GM21367 (cell line): Measurements from ENCODE around the gene NUDT12.

Experiments used
- ATAC-seq: cut with Tn5 transposase; IDR thresholded peaks from one replicate; pipeline ENCODE4 v1.9.1; 2021; ENCODE audit not compliant: unreplicated experiment

NUDT12 gene

DNA sequence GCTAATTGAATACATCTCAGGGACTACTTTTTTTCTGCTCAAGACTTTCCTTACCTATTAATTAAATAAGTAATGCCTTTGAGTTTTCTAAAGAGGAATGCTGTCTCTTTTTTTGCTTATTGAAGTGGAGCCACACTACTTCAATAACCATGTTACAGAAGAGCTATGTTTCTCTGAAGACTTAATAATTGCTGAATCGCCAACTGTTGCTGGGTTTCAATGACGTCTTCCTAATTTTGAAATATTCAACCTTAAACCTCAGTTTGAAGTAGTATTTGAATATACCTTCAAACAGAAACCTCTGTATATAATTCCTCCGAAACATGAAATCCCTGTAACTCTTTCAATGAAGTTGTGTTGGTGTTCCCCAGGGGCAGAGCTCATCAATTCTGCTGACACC, 21.0 kb downstream of the NUDT12 start:
- no peak for ATAC-seq

DNA sequence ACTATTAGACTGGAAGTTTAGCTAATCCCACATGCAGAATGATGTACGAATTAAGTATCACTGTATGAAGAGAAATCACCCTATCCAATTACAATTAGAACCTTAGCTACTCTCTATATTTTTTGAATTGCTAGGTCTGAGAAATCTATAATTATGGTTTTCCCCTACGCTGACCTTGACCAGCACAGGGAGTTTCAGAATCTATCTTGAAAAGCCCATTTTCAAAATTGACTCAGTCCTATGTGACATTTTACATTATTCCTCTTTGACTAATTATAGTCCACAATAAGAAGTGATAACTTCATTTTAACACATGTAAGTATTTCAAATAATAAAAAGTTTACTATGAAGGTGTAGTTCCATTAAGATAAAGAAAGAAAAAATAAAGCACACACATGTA, 21.5 kb downstream of the NUDT12 start:
- no peak for ATAC-seq

DNA sequence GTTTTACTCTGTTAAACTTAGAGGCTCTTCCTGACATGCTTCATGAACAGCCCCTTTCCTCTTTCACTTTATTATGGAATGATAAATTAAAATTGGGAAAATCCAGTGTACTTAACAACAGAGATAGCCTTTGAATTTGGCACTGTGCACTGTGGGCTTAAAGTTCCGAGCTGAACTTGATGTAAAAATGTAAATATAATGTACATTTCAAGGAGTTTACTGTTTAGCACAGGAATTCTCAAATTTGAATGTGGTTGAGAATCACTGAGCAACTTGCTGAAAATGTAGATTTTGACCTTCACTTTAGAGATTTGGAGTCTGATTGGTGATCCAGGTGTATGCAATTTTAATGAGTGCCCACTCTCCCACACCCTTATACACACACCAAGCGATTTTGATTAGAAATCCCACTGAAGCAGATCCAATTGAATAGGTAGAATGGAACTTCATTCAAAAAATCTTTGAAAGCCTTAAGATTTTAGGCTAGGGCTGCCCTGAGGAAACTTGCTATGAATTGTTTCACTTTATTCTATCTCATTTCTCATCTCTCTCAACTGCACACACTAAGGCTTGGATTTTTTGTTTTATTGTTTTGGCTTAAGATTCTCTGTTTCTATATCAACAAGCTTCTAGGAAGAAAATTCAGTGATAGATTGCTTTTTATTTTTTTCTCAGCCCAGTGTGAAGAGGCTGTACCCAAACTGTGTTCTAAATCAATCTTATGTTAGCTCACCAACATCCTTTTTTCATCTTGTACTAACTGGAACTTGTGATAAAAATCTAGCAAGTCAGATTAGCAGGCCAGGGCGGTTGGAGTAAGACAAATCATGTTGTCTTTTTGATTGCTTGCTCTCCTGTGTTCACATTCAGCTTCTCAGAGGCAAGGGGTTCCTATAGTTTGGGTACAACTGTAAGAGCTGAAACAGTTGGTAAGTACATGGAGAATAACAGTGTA, 22.9 kb downstream of the NUDT12 start:
- no peak for ATAC-seq

DNA sequence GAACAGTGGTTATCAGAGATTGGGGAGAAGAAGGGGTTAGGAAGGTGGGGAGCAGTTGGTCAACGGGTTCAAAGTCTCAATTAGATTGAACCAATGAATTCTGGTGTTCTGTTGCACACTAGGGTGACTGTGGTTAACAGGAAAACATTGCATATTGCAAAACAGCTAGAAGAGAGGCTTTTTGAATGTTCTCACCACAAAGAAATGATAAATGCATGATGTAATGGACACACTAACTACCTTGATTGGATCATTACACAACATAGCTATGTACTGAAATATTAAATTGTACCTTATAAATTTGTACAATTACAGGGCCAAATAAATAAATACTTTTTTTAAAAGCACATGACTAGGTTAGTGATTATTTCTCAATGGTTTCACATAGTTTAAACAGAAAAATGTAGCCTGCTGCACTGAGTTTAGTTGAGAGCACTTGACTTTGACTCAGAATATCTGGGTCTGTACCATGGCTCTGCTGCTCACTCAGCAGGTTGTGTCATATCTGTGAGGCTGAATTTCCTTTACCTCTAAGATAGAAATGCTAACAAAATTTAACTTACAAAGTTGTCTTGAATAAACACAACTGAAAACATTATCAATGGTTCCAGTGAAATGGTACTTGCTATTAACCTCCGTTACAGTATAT, 30.4 kb downstream of the NUDT12 start:
- ATAC-seq: no peak

DNA sequence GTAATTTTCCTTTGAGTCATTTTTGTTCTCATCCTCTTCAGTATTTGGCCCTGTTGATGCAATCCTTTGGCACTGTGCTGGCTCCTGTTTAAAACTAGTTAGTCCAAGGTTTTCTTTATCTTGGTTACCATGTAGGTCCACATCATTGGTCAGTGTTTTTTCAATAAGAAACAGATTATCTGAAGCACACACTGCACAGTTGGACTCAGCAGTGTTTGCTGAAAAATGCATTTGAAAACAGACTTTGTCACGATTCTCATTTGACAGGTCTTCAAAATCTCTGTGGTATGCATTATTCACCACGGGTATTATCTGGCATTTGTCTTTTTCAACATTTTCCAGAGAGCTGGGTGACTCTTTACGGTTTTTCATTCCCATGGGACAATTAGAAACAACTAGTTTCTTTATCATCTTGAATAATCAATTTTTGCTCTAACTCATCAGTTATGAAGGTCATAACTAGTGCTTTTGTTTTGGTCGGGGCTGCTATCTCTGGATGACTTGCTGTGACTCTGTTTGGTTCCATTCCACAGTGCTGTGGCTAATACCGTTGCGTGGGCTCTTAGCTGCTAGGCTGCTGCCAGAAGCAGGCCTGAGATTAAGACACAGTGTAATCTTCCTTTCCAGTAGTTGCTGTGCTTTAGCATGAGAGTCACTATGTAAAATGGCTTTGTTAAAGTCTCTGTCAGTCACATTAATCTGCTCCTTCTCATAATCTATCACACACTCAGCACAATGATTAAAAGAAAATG, 36.2 kb downstream of the NUDT12 start:
- ATAC-seq: no peak

DNA sequence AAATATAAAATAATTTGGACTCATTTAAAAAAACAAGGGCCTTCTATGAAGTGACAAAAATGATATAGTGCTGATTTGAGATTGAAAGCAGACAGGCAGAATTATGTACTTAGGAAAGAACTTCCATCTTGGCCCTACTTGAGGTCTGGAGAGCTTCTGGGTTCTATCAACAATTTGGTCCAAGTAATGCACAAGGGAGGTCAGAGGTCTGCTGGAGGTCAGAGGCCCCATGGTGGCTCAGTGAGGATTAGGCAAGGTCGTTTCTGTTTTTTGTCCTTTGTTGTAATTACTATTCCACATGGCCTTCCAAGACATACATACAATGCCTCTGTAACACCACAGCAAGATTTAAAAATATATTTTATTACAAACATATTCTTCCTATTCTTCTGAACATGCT, 37.2 kb downstream of the NUDT12 start:
- ATAC-seq: no peak

DNA sequence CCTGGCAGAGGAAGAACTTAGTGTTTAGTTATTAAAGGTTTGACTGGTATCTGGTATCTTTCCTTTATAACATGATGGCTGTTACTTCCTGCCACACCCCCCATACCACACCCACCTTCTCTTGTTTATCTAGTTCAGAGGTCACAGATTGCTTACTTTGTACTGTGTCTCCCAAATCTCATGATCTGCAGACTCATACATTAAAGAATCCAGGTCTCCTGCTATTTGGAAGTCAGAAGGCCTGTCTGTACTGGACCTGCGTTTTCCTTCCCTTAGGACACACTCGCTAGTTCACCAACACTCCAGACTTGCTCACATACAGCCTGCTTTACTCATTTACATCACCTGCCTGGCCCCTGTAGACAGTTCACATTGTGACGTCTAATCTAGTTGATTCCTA, 39.3 kb downstream of the NUDT12 start:
- no peak for ATAC-seq

DNA sequence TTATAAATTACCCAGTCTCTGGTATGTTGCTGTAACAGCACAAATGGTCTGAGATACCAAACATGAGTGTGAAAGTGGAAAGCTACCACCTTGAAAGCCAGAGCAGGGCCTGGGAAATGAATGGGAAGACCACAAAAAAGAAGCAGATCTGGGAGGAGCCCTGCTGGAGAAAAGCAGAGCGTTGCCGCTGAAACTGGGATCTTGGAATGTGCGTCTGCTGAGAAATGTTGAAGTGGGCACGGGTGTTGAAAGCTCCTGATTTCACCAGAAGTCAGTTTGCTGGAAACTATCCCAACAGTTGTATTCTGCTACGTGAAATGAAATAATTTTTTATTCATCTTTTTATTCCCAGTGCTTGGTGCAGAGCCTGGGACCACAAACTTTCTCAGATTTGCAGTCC, 40.0 kb downstream of the NUDT12 start:
- no peak for ATAC-seq

DNA sequence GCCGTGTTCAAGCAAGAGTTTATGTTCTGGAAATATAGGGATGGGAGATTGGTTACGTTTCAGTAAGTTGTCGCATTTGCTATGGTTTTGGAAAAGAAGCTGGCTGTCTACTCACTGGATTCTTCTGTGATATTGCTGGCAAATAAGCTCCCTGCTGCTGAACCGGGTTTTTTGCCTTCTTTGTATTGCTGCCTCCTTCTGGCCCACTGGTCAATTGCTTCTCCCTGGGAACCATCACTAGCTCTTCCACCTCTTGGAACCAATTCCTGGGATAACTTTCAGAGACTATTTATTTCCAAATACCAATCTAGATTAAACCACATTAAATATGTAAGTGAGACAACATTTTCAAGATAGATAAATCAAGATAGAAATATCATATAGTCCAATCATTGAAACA, 43.0 kb downstream of the NUDT12 start:
- no peak for ATAC-seq

DNA sequence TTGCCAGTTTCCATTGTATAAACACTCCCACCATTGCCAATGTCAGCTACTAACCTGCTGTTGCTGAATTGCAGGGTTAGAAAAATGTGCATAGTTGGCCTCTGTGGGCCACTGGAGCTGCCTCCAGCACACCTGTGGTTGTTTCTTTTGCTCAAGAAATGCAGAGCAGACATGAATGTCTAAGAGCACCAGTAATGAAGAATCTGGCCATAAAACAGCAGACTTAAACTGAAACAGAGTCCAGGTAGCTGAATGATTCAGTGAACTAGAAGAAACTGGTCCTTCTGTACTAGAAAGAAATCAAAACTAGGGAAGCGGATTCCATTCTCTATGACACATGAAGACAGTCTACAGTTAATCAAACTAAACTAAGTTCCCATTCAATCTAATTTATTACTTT, 48.2 kb downstream of the NUDT12 start:
- no peak for ATAC-seq

DNA sequence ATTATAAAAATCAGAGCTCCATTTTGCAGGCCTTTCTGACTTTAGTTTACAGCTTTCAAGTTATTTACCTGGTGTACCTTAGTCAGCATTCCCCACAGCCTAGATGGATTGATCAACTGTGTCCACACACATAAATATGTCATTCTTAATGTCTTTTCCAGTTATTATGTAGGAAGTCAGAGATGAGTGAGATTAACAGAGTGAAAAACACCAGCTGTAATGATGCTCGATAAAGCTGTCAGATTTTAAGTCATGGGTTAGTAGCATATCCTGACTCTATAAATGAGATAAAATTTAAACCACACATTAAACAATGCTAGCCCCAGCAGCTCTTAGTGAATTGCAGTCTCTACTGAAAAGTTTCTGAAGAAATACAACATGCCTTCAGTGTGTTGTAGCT, 48.9 kb downstream of the NUDT12 start:
- ATAC-seq: no peak

DNA sequence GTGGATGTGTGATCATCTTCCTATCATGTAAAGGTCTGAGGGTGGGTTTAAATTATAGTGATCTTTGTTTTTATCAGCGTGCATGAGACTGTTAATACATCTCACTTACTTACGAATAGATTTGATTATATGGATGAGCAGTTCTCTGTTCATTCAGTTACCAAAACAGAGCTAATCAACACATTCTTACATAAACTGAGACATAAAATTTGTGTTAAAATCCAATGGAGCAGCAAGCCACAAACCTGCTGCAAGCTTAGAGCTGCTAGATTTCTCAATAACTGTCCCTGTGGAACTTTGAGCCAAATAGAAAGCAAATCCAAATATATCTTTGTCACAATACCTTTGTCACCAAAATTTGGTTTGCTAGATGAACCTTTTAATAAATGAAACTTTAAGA, 50.1 kb downstream of the NUDT12 start:
- ATAC-seq: no peak

DNA sequence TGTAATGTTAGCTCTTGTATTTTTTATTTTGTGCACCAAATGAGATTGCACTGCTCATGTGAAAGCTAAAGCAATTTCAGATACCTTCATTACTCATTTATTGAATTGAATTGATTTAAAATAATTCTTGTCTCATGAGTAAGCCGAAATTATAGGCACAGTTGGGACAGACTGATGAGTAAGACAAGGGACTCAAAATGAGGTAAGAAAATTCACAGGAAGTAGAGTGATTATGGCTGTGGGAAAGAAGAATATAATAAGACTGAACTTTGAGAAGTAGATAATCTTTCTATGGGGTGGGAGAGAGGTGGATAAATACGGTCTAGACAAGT, 51.1 kb downstream of the NUDT12 start:
- no peak for ATAC-seq

DNA sequence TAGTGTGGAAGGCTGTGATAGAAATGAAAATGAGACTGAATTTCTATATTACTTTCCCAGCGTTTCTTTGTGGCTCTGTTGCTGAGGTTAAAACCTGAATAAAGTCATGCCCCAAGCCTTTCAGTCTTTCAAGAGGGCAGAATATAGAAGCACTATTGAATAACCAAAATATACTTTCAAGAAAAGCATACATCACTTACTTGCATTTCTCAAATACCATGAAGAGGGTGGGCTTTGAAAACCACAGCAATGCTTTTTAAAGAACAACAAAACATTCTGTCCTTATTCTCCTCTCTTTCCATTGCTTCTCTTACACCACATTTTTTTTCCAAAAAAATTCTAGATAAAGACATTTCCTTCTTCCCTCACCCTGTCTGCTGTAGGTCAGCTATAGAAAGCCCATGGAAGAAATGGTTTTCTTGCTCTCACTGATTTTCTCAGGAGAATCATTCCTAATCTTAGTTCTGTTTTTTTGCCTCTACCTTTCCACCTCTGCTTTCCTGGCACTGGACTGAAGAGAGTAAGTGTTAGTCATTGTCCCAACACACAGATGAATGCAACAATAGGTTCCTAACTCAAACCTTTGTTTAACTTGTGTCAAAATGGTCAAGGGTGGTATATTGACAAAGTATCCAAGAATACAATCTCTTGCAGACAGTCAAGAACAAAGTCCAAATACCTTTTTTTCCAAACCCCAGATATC, 51.6 kb downstream of the NUDT12 start:
- ATAC-seq: no peak

DNA sequence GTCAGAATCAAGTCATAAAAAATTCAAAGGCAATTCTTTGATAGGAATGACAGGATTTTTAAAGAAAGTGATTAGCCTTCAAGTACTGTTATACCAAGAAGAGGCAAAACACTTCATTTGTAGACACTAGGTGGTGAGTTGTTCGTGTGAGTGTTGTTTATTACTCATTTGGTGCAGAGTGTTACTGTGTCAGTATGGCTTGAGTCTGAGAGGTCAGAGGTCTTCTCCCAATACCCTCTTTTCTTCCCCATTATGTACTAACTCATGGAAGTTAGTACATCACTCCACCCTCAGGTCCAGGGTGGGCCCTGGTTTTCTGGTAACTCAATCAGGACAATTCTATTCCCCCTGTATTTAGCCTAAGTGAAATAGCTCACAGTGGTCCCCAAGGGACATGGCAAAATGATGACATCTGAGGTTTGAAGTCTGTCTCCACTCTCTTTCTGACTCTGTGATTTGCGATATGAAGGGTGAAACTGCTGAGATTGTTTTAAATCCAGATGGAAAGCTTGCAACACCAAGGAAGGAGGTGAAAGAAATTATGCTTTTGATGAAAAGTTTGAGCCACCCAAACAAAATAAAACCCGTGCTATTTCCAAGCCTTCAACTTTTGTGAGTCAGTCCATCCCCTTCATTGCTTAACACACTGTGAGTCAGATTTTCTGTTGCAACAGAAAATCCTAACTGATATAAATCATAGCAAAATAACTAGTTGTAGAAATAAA, 56.8 kb downstream of the NUDT12 start:
- no peak for ATAC-seq

DNA sequence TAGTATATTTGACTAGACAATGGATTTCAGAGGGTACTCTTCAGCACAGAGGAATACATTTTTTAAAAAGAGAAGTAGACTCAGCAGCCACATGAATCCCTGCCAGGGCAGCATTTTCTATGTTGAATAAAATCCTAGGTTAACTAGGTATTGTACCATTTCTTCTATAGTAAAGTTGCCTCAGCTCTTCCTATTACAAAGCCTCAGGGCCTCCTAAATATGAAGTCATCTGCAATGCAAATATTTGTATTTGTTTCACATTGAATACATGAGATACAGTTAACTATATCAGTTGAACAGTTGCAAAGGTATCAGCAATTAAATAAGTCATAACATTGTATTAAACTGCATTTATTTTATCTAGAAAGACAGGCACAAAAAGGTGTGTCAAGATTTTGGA, 59.5 kb downstream of the NUDT12 start:
- no peak for ATAC-seq

DNA sequence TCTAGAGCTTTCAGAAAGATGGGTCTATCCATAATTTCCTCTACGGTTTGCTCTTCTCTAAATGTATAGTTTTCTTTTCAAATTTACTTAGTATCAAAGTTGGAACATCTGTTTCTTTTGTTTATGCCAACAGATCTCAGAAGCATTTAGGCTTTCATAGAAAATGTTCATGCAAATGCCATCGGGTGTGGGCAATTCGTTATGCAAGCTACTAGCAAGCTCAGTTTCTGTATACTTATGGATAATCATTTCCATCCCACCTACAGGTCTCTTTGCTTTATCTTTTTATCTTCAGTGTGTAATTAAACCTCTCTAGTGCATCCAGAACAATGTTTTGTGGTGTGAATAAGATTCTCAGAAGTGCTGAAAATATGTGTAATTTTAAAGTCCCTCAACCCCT, 59.9 kb downstream of the NUDT12 start:
- no peak for ATAC-seq
